Fibroblast of lung (primary cell): ENCODE measurements around the gene YKT6. TPM values are rescaled to one million over a fixed set of nuclear protein-coding genes. Genes with fewer than 3 reads are reported as not detected.
"Not testable (repeated sequence)": the region's sequence is repeated elsewhere in the genome, so short reads cannot be mapped to it uniquely, and the experiment has no call there.

Experiments used
- DNase-seq, 2 donors: peaks; one replicate each; pipeline versions ENCODE4 v3.0.0 to v3.0.0-alpha.2; 2010; ENCODE audit warnings: low read depth in 2 of 2
- H2AFZ ChIP-seq: 2 replicates; pipeline ENCODE4 v1.5.1; 2012; ENCODE audit warnings: low read length, control low read depth, inconsistent platforms
- H3K27ac ChIP-seq: 2 replicates; pipeline ENCODE4 v1.5.1; 2011; ENCODE audit warnings: low read length, control low read depth; ENCODE audit not compliant: insufficient read depth
- H3K27me3 ChIP-seq: 2 replicates; pipeline ENCODE4 v1.5.1; 2011; ENCODE audit warnings: mild to moderate bottlenecking, low read length; ENCODE audit not compliant: control insufficient read depth, insufficient read depth
- H3K36me3 ChIP-seq: 2 replicates; pipeline ENCODE4 v1.5.1; 2011; ENCODE audit warnings: low read length; ENCODE audit not compliant: control insufficient read depth, insufficient read depth
- H3K4me1 ChIP-seq: 2 replicates; pipeline ENCODE4 v1.5.1; 2011; ENCODE audit warnings: low read length; ENCODE audit not compliant: control insufficient read depth, insufficient read depth; ENCODE audit errors: extremely low read depth
- H3K4me2 ChIP-seq: 2 replicates; pipeline ENCODE4 v1.5.1; 2011; ENCODE audit warnings: low read length, control low read depth; ENCODE audit not compliant: insufficient read depth; ENCODE audit errors: extremely low read depth
- H3K4me3 ChIP-seq, 4 experiments: fragments of 200-600 bp in 1 of 4; sonication (generic) in 1 of 4; replicated peaks in 1 of 4; 2 replicates each; pipeline ENCODE4 v1.5.1; 2011 to 2016; ENCODE audit warnings: low read length in 4 of 4, low read depth in 3 of 4, mild to moderate bottlenecking in 3 of 4, control low read depth in 2 of 4, inconsistent platforms in 1 of 4, mixed read lengths in 1 of 4; ENCODE audit not compliant: insufficient read depth in 1 of 4; ENCODE audit errors: control extremely low read depth in 1 of 4
- H3K79me2 ChIP-seq: 2 replicates; pipeline ENCODE4 v1.5.1; 2012; ENCODE audit warnings: mild to moderate bottlenecking, low read length, inconsistent platforms; ENCODE audit not compliant: control insufficient read depth, insufficient read depth
- H3K9ac ChIP-seq: 2 replicates; pipeline ENCODE4 v1.5.1; 2011; ENCODE audit warnings: mild to moderate bottlenecking, low read length, control low read depth; ENCODE audit not compliant: insufficient read depth
- H3K9me3 ChIP-seq: 2 replicates; pipeline ENCODE4 v1.5.1; 2012; ENCODE audit warnings: low read depth, low read length; ENCODE audit not compliant: control insufficient read depth, insufficient read depth
- H4K20me1 ChIP-seq: 2 replicates; pipeline ENCODE4 v1.5.1; 2011; ENCODE audit warnings: low read length; ENCODE audit not compliant: control insufficient read depth, insufficient read depth; ENCODE audit errors: extremely low read depth
- EZH2 ChIP-seq: IDR thresholded peaks from 2 replicates; pipeline ENCODE4 v1.5.1; 2012; ENCODE audit warnings: low read length, control low read depth, mild to moderate bottlenecking; ENCODE audit errors: missing control alignments
- polyA plus RNA-seq, 2 donors: library from polyadenylated mRNA; depleted of rRNA in 1 of 2; stranded (reverse) in 1 of 2; unstranded in 1 of 2; fragments of >200 nt; gene quantifications; 2 replicates each; pipeline ENCODE4 v1.2.1, GENCODE V29; 2011 to 2012; ENCODE audit warnings: missing spikeins in 1 of 2
- total RNA-seq: library from RNA; depleted of rRNA; stranded (reverse); fragments of >200 nt; gene quantifications from 2 replicates; pipeline ENCODE4 v1.2.1, GENCODE V29; 2014
- TF ChIP-seq, protein P1 (sequence below), 2 donors: IDR thresholded peaks in 1 of 2; conservative IDR thresholded peaks in 1 of 2; 1 replicate in 1 of 2; 2 replicates in 1 of 2; pipeline ENCODE4 v1.5.1; 2011 to 2012; ENCODE audit warnings: low read length in 2 of 2, control low read depth in 1 of 2, inconsistent platforms in 1 of 2, low read depth in 1 of 2, mild to moderate bottlenecking in 1 of 2

The YKT6 gene
- total and polyA plus RNA-seq, 2 donors (not counting 1 experiment from before 2014, with no cell fraction given): 90.0 to 99.0 TPM

DNA sequence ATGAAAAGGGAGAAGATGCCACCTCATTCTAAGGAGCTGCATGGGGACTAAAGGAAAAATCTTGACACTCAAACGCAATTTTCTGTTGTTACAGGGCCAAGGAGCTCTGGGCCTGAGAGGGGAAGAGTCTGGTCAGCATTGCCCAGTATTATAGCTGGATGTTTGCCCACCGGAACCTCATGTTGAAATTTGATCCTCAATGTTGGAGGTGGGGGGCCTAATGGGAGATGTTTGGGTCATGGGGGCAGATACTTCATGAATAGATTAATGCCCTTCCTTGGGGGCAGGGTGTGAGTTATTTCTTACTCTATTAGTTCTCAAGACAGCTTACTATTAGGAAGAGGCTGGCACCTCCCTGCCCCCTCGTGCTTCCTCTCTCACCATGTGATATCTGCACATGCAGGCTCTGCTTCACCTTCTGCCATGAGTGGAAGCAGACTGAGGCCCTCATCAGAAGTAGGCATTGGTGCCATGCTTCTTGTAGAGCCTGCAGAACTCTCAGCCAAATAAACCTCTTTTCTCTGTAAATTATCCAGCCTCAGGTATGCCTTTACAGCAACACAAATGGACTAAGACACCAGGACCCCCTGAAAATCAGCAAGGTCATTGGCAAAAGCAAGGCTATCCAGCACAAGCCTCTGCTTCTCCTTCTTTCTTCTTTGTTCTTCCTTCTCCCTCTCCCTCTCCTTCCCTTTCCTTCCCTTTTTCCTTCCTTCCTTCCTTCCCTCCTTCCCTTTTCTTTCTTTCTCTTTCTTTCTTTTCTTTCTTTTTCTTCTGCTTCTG, 26.7 kb upstream of the YKT6 start:
- H3K27ac ChIP-seq: no peak overlapping the region
- no peak overlapping the region for H3K9ac ChIP-seq
- no peaks in the 10 kb centered on the region for H3K4me1 ChIP-seq
- no peaks in the 10 kb centered on the region for H4K20me1 ChIP-seq
- no peaks in the 10 kb centered on the region for H3K9me3 ChIP-seq
- H3K36me3 ChIP-seq: no peaks in the 10 kb centered on the region
- no peak for DNase-seq
- no peak for TF ChIP-seq EZH2
- TF ChIP-seq, protein P1, sequence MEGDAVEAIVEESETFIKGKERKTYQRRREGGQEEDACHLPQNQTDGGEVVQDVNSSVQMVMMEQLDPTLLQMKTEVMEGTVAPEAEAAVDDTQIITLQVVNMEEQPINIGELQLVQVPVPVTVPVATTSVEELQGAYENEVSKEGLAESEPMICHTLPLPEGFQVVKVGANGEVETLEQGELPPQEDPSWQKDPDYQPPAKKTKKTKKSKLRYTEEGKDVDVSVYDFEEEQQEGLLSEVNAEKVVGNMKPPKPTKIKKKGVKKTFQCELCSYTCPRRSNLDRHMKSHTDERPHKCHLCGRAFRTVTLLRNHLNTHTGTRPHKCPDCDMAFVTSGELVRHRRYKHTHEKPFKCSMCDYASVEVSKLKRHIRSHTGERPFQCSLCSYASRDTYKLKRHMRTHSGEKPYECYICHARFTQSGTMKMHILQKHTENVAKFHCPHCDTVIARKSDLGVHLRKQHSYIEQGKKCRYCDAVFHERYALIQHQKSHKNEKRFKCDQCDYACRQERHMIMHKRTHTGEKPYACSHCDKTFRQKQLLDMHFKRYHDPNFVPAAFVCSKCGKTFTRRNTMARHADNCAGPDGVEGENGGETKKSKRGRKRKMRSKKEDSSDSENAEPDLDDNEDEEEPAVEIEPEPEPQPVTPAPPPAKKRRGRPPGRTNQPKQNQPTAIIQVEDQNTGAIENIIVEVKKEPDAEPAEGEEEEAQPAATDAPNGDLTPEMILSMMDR (conservative IDR thresholded peaks at IDR 0.05 in 1 of 2, IDR thresholded peaks at IDR 0.05 in 1 of 2; ENCODE audit: low read depth in 1 of 2, low read length in 2 of 2): no peak
- H3K79me2 ChIP-seq: no peaks in the 10 kb centered on the region
- no peak overlapping the region for H3K4me3 ChIP-seq
- peaks cover 8% of the 10 kb centered on the region for H3K27me3 ChIP-seq
- no peak overlapping the region for H3K4me2 ChIP-seq
- no peak overlapping the region for H2AFZ ChIP-seq

DNA sequence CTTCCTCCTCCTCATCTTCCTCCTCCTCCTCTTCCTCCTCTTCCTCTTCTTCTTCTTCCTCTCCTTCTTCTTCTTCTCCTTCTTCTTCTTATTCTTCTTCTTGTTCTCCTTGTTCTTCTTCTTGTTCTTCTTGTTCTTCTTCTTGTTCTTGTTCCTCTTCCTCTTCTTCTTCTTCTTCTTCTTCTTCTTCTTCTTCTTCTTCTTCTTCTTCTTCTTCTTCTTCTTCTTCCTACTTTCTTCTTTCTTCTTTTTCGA, 26.2 kb upstream of the YKT6 start:
- not testable (repeated sequence) for H2AFZ ChIP-seq, H3K9me3 ChIP-seq, H3K79me2 ChIP-seq, H3K4me3 ChIP-seq, DNase-seq, H3K27ac ChIP-seq, H3K36me3 ChIP-seq, H3K4me2 ChIP-seq, H3K9ac ChIP-seq, H4K20me1 ChIP-seq, H3K4me1 ChIP-seq
- H3K27me3 ChIP-seq: peaks cover 11% of the 10 kb centered on the region

DNA sequence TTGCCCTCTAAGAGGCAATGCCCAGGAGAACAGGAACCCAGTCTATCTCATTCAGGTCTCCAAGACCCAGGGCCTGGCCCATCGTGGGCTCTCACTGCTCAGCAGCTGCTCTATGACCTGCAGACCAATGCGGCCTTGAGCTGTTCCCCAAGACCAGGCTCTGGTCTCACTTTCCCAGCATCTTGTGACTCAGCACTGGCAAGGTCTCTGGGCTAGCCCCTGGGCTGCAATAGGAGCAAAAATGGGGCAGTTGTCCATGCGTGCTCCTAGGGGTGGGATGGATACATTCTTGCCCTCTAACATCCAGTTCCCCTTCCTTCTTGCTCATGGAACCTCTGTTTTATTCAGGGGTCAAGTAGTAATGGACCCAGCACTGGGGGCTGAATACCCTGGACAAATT, 25.0 kb upstream of the YKT6 start:
- H3K4me2 ChIP-seq: no peak overlapping the region
- H3K36me3 ChIP-seq: no peaks in the 10 kb centered on the region
- H2AFZ ChIP-seq: no peak overlapping the region
- H3K79me2 ChIP-seq: no peaks in the 10 kb centered on the region
- H3K27me3 ChIP-seq: peaks cover 12% of the 10 kb centered on the region
- no peaks in the 10 kb centered on the region for H3K4me1 ChIP-seq
- H3K4me3 ChIP-seq: no peak overlapping the region
- DNase-seq: no peak
- H3K9ac ChIP-seq: no peak overlapping the region
- TF ChIP-seq EZH2: no peak
- no peaks in the 10 kb centered on the region for H4K20me1 ChIP-seq
- H3K27ac ChIP-seq: no peak overlapping the region
- H3K9me3 ChIP-seq: no peaks in the 10 kb centered on the region

DNA sequence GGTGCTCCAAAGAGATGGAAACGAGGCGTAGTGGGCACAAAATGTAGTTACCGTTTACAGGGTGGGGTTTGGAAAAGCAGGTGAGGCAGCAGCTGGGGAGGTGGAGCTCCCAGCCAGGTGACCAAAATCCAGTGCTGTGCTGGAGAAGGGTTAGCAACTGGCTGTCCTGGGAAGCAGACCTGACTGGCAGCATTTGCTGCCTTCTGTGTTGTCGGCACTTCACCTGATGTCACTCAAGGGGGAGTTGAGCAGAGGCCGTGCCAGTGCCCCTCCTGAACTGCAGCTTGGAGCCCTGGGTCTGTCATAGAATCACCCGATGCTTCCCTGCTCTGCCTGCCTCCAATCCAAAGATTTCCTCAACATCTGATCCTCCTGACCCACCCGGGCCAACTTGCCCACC, 24.3 kb upstream of the YKT6 start:
- no peaks in the 10 kb centered on the region for H3K9me3 ChIP-seq
- no peaks in the 10 kb centered on the region for H3K36me3 ChIP-seq
- no peak overlapping the region for H3K9ac ChIP-seq
- peaks cover 11% of the 10 kb centered on the region for H3K27me3 ChIP-seq
- TF ChIP-seq EZH2: no peak
- TF ChIP-seq, protein P1 (conservative IDR thresholded peaks at IDR 0.05 in 1 of 2, IDR thresholded peaks at IDR 0.05 in 1 of 2; ENCODE audit: low read depth in 1 of 2, low read length in 2 of 2): no peak
- no peak overlapping the region for H3K27ac ChIP-seq
- H2AFZ ChIP-seq: no peak overlapping the region
- H3K4me3 ChIP-seq: no peak overlapping the region
- no peaks in the 10 kb centered on the region for H4K20me1 ChIP-seq
- no peaks in the 10 kb centered on the region for H3K4me1 ChIP-seq
- no peak overlapping the region for H3K4me2 ChIP-seq
- no peaks in the 10 kb centered on the region for H3K79me2 ChIP-seq
- no peak for DNase-seq
